Measurements from ENCODE around the gene YOD1.

YOD1 gene

DNA sequence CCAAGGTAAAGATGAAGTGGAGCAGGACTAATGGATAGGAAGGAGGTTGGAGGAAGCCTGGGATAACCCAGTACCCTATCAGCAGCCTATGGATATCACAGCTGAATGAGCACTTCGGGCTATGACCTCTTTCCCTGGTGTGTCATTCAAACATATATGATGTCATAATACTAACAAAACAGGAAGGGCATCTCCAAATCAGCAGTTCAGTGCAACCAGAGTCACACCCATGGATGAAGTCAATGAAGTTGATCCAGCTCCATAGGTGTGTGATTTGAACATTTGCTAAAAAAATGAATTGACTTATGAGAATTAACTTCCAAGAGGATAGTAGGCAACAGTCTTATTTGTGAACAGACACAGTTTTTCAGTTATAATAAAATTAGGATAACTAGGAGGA lies 16.8 kb downstream of the YOD1 start:
- DNase-seq (ENCODE audit: low spot score): no peak
- in situ Hi-C loops (cut with MboI; ENCODE audit: low sequenced_read_pairs, unreplicated experiment): no loop called here
- TF ChIP-seq, protein P1, sequence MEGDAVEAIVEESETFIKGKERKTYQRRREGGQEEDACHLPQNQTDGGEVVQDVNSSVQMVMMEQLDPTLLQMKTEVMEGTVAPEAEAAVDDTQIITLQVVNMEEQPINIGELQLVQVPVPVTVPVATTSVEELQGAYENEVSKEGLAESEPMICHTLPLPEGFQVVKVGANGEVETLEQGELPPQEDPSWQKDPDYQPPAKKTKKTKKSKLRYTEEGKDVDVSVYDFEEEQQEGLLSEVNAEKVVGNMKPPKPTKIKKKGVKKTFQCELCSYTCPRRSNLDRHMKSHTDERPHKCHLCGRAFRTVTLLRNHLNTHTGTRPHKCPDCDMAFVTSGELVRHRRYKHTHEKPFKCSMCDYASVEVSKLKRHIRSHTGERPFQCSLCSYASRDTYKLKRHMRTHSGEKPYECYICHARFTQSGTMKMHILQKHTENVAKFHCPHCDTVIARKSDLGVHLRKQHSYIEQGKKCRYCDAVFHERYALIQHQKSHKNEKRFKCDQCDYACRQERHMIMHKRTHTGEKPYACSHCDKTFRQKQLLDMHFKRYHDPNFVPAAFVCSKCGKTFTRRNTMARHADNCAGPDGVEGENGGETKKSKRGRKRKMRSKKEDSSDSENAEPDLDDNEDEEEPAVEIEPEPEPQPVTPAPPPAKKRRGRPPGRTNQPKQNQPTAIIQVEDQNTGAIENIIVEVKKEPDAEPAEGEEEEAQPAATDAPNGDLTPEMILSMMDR (IDR thresholded peaks at IDR 0.05; ENCODE audit: borderline replicate concordance, control extremely low read depth, extremely low read depth, insufficient read depth, missing control alignments): no peak

- in situ Hi-C loops (cut with MboI; ENCODE audit: low sequenced_read_pairs, unreplicated experiment): no loop called here
- TF ChIP-seq, protein P1 (IDR thresholded peaks at IDR 0.05; ENCODE audit: borderline replicate concordance, control extremely low read depth, extremely low read depth, insufficient read depth, missing control alignments): no peak
- no peak for DNase-seq (ENCODE audit: low spot score)
These were observed 17.7 kb downstream of the YOD1 start for GRCh38 chr1:207033302-207033701.

DNA sequence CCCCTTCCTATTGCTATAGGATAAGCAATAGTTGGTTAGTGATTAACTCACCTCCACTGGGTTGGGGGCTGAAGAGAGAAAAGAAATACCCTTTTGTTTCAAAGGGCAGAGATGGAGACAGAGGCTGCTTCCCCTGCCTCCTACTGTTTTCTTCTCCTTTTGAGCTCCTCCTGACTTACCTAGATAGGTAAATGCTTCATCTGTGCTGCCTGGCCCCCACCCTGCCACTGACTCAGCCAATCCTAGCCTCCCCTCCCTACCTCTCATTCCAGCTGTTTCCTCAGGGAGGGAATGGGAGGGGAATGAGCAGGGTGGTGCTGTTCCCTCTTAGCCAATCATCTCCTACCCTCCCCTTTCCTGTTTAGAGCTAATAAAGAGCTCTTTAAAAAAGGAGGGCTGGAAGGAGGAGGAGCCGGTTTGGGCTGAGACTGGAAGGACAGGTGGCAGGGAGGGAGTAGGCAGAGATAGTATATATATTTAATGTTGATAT lies 18.4 kb downstream of the YOD1 start, which contains the start of gene C1orf116:
TSS of gene C1orf116 (minus strand) at position 229 of the 490 bp plus-strand sequence. CDS start 5,158 bp downstream, outside the sequence.
- no peak for DNase-seq (ENCODE audit: low spot score)
- TF ChIP-seq, protein P1 (IDR thresholded peaks at IDR 0.05; ENCODE audit: borderline replicate concordance, control extremely low read depth, extremely low read depth, insufficient read depth, missing control alignments): no peak
- in situ Hi-C loops (cut with MboI; ENCODE audit: low sequenced_read_pairs, unreplicated experiment): no loop called here

GRCh38 chr1:207031632-207032264 lies 19.3 kb downstream of the YOD1 start:
- in situ Hi-C loops (cut with MboI; ENCODE audit: low sequenced_read_pairs, unreplicated experiment): no loop called here
- TF ChIP-seq, protein P1 (IDR thresholded peaks at IDR 0.05; ENCODE audit: borderline replicate concordance, control extremely low read depth, extremely low read depth, insufficient read depth, missing control alignments): no peak
- DNase-seq (ENCODE audit: low spot score): no peak

DNA sequence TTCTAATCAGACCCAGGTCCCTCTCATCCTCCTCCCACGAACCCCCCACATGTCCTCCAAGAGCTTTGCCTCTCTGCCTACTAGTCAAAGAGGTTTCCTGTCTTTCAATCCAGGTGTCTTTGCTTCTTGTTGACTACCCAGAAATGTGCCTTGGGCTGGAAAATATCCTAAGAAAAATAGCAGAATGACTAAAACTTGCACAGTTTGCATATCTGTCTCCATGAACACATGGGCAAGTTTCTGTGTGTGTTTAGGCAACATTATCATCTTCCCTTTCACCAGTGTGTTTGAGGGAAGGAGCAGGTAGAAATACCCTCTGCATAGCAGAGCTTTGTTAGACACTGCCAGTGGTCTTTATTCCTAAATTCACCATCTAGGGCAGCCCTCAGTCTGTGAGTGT lies 20.0 kb downstream of the YOD1 start:
- no peak for DNase-seq (ENCODE audit: low spot score)
- in situ Hi-C loops (cut with MboI; ENCODE audit: low sequenced_read_pairs, unreplicated experiment): no loop called here
- TF ChIP-seq, protein P1 (IDR thresholded peaks at IDR 0.05; ENCODE audit: borderline replicate concordance, control extremely low read depth, extremely low read depth, insufficient read depth, missing control alignments): no peak

GRCh38 chr1:207030522-207031009 lies 20.4 kb downstream of the YOD1 start:
- TF ChIP-seq, protein P1 (IDR thresholded peaks at IDR 0.05; ENCODE audit: borderline replicate concordance, control extremely low read depth, extremely low read depth, insufficient read depth, missing control alignments): no peak
- in situ Hi-C loops (cut with MboI; ENCODE audit: low sequenced_read_pairs, unreplicated experiment): no loop called here
- DNase-seq (ENCODE audit: low spot score): no peak
